ENCODE results near the gene RNF123.

- TF ChIP-seq CTCF (IDR thresholded peaks at IDR 0.05) (no peak), POLR2A (IDR thresholded peaks at IDR 0.05) (no peak)
Observed at GRCh38 chr3:49709852-49710251, 20.5 kb downstream of the RNF123 start.

Data from right lobe of liver (tissue), 4 donors.